CD4-positive, alpha-beta T cell treated with Interleukin-10 for 1 hour (primary cell): ENCODE results near the gene YIF1B.

Source experiments
- DNase-seq: peaks from one replicate; pipeline ENCODE4 v3.0.0-alpha.2; 2020

Gene YIF1B

DNA sequence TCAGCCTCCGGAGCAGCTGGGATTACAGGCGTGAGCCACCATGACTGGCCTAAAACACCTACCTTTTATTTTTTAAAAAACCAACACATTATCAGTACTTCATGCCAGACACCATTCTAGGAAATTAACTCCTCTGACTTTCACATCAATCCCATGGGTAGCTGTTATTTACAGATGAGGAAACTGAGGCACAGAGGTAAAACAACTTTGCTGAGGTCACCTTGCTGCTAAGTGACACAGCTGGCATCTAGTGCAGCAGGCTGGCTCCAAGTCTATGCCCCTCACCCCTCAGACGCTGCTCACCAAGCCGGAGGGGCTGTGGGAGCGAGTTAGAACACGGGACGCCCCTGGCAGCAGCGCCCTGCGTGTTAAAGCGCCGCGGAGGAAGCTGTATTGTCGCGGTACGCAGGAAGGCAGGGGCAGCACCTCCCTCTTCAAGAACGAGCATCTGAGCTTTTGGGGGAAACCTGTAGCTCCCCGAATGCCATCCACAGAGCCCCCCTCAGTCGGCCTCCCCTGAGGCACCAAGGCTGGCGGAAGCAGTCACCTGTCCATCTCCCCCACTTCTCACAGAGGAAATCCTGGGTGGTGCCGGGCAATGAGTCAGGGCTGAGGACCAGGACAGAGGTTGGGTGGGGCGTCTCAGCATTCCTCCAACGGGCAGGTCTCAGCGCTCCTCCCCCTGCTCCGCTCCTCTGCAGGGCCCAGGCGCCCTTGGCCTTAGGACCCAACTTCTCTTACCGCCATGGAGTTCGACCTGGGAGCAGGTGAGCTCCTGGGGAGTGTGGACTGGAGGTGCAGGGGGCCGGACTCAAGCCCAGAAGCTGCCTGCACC lies 12.0 kb downstream of the YIF1B start, which contains the start of gene C19orf33:
Gene C19orf33, plus strand, starts transcription at position 735 of the 835 bp plus-strand sequence. Its CDS starts 11 bp downstream, at position 746.
- no peak for DNase-seq

DNA sequence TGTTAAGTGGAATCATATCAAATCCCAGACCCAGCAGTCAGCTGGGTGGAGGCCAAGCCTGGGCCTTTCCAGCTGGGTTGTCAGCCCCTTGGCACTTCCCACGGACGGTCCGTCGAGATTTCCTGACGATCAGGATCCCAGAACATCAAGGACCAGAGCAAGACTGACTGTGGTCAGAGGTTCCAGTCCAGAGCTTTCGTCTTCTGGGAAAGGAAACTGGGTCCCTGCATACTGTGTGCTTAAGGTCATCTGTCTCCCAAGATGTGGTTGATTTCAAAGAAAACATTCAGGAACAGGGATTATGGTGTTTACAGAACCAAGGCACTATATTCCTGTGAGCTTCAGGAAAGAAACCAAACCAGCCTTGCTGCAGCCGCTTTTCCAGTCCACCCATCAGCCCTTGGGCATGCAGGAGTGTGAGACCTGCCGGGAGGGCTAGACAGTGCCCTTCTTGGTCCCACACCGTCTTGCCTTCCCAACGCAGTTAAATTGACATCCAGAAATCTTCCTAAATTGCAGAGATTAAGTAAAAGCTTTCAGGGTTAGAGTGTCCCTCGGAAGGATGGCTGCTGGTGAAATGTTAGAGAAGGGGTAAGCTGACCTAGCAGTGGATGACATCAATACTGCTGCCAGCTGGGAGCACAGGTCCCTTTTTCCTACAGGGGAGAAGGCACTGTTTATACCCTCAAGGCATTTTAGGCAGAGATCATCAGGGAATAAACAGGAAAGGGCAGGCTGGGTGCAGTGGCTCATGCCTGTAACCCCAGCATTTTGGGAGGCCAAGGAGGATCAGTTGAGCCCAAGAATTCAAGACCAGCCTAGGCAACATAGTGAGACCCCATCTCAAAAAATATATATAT lies 16.7 kb downstream of the YIF1B start:
- DNase-seq: no peak

DNA sequence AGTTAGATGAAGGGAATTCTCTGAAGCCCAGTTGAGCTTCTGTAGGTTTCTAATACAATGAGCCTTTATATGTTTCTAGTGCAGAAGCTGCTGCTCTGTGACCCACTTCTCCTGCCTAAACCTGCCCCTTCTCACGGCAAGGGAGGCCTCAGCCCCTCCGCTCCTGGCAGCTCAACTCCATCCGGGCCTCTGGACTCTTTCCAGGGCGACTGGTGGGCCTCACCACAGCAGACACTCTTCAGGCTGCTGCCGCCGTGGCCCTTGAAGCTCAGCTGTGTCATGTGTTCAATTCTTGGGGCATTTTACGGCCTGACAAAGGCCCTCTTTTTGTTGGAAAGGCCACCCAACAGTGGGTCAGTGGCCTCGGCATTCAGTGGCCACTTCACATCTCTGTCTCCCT lies 21.7 kb downstream of the YIF1B start:
- DNase-seq: no peak

DNA sequence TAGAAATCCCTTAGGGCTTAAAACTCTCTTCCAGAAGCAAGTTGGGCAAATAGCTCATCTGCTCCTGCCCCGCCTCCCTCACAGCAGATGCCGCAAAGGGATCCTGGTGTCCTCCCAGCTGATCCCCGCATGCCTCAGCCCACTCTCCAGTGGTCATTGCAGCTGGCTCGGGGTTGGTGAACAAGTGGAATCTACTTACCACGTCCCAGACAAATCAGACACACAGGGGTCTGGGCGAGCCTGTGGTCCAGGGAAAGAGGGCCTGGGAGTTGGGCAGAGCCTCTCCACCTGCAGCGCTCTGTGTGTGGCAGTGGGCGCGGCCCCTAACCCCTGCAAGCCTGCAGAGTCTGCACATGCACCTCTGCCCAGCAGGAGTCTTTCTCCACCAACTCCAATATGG lies 22.5 kb downstream of the YIF1B start:
- DNase-seq: no peak

DNA sequence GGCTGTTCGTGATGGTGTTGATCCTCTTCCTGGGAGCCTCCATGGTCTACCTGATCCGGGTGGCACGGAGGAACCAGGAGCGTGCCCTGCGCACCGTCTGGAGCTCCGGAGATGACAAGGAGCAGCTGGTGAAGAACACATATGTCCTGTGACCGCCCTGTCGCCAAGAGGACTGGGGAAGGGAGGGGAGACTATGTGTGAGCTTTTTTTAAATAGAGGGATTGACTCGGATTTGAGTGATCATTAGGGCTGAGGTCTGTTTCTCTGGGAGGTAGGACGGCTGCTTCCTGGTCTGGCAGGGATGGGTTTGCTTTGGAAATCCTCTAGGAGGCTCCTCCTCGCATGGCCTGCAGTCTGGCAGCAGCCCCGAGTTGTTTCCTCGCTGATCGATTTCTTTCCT lies 23.9 kb downstream of the YIF1B start:
- DNase-seq: no peak

DNA sequence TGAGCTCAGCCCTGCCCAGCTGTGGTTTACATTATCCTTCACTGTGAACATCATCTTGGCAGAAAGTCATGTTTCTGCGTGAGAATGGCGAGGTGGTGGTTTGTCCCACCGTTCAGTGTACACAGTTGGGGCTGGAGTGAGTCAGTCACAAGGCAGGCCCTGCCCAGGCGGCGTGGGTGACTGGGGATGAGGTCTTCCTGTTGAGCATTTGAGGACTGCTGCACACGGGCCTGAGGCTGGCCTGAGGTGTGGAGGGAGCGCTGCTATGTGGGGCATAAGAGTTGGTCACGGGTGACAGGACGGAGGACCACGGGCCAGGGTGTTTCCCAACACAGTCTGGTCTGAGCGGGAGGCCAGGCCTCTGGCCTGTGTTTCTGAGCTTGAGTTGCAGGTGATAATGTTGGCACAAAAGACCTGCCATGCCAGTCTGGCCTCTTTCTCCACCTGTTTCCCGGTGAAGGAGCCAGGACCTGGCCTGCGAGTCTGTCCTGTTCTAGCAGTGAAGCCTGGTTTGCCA lies 25.1 kb downstream of the YIF1B start:
- DNase-seq: no peak

DNA sequence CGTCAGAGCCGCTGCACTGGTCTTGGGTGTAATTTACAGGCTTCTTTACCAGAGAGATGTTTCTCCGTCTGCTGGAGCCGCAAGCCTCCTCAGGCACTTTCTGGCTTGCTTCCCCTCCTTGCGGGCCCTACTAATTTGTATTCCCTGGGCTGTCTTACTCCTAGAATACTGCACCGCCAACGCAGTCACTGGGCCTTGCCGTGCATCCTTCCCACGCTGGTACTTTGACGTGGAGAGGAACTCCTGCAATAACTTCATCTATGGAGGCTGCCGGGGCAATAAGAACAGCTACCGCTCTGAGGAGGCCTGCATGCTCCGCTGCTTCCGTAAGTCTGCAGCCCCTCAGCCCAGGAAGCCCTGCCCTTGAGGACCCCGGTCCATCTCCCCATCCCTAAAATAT lies 25.8 kb downstream of the YIF1B start:
- DNase-seq: no peak

DNA sequence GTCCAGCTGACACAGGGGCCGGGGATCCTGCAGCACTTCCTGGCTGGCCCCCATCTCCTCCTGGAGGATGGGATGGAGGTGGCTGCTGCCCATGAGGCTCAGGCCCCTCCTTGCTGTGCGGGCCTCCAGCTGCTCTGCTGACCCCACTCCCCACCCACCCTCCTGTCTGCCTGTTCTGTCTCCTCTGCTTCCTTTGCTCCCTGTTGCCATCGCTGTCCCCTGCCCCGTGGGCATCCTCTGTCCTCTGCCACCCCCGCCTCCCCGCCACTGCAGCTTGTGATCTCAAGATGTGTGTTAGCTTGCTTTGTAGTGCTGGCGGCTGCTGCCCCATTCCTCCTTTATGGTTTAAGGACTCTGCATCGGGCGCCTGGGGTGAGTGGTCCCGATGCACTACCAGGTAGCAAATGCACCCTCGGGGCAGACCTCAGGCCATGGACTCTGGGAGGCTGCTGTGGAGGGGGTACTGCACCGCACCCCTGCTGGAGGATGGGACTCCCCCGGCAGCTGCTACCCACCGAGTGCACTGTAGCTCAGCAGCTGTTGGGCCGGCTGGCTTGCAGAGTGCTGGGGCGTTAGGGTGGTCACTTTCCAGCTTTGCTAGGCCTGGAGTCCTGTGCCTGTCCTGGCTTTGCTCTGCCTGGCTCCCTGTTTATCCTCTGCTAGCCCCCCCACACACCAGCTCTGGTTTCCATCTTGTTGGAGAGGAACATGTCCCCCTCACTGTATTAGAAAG lies 27.5 kb downstream of the YIF1B start:
- no peak for DNase-seq

DNA sequence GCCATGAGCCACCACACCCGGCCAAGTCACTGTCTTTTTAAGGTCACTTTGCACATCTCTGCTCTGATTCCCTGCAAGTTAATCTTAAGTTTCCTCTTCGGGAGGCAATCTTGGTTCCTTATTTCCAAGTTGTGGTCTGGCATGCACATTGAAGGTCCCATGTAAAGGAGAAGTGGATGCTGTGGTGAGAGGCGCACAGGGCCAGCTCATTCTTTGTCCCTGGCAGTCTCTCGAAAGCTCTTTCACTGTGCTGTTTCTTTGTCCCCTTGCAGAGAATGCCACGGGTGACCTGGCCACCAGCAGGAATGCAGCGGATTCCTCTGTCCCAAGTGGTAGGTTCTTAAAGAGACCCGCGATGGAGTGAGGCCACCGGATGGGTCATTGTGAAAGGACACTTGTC lies 28.1 kb downstream of the YIF1B start:
- no peak for DNase-seq

DNA sequence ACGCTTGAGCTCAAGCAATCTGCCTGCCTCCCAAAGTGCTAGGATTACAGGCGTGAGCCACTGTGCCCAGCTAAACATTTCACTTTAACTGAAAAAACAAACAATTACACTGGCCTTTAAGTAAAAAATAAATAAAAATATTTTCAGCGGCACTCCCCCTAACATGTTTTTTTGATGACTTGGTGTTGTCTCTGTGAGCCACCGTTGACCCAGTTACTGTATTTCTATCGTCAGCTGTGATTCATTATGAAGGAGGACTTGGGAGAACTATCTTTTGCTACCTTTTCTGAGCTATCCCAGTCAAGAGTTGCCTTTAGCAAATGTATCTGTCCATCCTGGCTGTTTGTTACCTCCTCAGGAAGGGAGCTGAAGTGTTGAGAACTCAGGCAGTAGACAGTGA lies 30.2 kb downstream of the YIF1B start:
- no peak for DNase-seq

DNA sequence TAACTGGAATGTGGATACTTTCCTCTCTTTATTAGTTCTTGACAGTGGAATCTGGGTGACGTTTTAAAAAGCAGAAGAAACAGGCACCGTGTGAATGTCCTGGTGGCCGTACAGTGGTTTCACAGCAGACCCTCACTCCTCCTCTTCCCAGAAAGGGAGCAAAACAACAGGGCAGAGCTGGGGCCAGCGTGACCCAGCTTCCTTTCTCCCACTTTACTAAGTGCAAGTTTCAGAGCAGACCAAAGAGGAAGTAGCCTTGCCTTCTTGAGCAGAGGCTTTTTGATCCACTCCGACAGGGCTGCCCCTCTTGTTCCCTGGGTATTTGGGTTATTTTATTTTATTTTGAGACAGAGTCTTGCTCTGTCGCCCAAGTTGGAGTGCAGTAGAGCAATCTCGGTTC lies 31.3 kb downstream of the YIF1B start:
- no peak for DNase-seq

DNA sequence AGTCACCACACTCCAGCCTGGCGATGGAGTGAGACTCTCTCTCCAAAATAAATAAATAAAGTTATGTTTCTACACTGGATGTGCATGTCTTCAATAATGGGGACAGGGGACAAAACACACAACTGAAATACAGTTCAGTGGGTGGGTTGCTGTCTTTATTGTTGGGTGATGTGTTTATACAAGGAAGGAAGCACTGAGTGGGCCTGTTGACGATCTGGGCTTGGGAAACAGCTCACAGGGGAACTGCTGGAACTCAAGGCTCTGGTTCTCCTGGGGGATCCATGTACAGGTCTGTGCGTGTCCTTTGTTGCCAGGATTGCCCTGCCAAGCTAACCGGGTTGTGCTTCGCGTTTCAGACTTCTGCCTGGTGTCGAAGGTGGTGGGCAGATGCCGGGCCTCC lies 32.5 kb downstream of the YIF1B start:
- DNase-seq: no peak

DNA sequence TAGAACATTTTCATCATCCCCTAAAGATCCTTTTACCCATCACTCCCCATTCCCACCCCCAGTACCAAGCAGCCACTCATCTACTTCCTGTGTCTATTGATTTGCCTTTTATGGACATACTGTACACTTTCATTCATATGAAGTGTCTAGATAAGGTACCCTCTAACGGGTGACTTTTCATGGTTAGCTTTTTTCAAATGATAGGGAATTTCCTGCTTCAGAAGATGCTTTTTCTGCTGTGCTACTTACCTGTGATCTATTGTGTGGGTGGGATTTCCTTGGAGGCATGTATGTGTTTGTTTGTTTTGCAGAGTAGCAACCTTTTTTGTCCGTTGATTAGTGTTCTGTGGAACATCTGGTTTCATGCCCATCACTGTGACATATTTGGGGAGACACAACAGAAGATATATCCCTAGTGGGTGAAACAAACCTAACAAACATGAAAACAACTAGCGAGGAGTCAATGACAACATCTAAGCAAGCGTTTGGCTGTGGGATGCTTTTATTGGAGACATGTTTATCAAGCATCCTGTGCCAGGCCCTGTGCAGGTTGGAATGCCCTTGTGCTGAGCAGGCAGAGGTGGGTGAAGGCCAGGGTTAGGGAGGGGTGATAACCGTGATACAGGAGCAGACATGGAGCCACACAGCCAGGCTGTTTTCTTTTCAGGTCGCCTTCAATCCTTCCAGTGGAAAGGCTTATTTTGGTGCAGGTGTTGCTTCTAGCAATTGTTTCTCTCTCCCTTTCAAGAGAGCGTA lies 33.8 kb downstream of the YIF1B start:
- DNase-seq: no peak

DNA sequence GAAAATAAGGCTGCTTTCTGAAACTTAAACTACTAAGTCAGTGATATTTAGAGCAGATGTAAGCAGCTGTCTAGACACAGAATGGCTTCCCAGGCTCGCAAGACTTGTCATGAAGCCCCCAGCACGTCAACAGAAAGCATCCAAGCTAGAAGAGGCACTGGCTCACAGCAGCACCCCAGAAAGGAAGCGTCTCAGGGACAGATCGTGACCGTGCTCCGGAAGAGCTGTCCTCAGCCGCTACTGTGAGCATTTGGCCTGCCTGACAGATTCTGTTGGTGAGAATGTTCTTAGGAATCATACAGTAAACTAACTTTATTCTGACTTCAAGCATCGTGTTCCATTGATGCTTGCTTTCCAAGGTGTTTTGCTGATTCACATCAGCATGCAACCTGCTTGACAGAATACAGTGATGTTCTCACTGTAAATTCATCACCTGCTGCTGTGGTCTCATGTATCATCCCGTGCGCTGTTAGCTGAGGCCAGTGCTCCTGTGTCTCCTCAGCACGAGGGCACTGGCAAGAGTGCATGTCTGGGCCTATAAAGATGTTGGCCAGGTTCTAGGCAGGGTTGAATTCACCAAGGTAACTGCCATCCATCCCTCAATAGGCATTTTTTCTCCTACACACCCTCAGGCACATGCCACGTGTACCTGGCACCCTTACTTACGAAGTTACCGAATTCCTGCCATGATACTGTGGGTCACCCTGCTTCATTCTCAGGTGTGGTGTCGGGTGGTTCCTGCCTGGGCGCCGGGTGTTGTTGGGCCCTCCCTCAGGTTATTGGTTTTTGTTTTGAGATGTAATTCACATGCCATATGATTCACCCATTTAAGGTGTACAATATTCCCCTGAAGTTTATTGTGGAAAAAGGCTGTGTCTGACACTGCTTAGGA lies 35.5 kb downstream of the YIF1B start:
- DNase-seq: no peak

DNA sequence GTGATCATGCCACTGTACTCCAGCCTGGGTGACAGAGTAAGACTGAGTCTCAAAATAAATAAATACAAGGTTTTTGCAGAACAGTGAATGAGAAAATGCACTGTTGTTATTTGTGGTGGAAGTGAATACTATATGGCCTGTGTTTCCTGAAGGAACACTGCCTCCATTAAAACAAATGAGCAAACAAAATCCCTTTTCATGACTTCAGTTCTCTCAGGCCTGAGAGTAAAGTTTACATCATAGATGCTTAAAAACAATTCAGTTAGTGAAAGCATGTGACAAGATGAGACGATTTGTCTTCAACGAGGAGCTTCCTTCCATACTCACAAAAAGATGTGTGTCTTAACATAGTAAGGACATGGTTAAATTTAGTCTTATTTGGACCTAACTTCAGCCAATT lies 37.0 kb downstream of the YIF1B start:
- DNase-seq: no peak

DNA sequence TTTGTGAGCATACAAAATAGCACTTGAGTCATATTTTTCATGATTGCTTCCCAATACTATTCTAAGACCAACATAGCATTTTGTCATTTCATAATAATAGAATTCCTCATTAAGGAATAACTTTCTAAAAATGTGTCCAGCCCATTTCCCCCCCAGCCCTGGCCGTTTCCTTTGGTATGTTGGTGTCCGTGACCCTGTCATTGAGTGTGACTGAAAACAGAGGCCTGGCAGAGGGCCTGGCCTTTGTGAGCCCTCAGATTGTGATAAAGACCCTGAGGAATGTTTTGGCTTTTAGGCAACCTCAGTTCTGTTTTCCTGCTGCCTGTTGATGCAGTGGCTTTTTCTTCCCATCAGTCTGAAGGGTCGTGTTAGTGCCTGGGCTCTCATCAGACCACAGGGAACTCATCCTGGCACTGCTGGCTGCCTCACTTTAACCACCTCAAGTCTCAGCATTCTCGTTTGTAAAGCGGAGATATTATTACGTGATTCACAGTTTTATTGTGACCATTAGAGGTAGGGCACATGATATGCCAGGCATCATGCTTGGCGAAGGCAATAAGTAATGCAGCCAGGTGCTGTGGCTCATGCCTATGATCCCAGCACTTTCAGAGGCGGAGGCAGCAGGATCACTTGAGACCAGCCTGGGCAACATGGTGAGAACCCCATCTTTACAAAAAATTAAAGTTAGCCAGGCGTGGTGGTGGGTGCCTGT lies 37.6 kb downstream of the YIF1B start:
- DNase-seq: no peak

DNA sequence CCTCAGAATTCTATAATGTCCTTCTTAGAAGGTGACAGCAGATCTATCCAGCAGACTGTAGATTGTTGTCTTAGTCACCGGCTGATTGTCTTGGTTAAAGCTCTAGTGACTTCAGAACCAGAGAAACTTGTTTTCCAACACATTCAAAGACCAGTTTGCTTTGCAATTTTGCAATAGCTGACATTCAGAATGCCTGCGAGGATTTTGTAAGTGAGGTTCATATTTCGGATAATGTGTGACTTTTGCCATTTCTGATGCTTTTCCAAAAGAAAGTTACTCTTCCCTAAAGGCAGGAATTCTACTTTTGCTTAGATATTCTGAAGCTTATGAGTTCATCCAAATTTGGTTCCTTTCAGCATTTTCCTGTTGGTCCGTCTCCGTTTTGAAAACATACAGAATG lies 38.2 kb downstream of the YIF1B start:
- no peak for DNase-seq

DNA sequence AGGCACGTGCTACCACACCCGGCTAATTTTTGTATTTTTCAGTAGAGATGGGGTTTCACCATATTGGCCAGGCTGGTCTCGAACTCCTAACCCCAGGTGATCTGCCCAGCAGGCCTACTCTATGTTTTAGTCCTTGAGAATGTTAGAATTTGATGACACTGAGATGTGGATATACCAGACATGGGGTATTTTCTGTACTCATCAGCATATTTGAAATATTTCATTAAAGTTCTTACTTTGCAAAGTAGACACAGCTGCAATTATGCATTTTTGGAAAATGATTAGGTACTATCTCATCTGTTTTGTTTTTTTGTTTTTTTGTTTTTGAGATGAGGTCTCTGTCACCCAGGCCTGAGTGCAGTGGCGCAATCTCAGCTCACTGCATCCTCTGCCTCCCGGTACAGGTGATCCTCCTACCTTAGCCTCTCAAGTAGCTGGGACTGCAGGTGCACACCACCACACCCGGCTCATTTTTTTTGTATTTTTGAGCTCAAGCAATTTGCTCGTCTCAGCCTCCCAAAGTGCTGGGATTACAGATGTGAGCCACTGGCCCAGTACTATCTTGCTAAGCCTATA lies 38.7 kb downstream of the YIF1B start:
- DNase-seq: no peak

DNA sequence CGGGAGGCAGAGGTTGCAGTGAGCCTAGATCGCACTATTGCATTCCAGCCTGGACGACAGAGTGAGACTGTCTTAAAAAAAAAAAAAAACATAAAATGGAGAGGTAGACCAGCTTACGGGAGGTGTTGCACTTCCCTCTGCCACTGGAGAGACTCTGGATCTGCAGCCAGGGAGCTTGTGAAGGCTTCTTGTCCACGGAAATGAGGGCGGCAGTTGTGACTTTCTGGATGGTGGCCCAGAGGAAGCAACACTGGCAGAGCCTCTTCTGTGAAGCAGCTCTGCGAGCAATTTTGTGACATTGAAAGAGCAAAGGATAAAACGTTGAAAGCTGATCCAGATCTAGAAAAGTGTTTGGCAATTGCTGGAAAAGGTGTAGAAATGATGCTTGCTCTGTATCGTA lies 41.0 kb downstream of the YIF1B start:
- DNase-seq: no peak

DNA sequence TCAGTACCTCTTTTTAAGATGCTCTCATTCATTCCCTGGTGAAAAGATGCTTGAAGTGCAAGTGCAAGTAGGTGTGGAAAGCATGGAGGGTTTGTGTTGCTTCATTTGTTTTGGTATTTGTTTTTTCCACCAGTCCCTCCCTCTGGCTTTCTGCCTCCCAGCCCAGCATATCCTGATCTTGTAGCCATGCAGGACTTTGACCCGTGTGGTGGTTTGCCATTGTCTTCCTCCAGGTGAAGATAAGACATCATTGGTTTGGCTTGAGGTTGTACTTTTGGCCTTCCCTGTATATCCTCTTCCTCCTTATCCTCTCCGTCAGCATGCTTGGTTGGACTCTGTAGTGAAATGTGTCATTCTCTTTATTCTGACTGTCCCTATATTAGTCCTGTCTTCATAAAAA lies 42.2 kb downstream of the YIF1B start:
- no peak for DNase-seq
